DND-41 (cell line): ENCODE data around the gene KCND3.

Source experiments
- ATAC-seq: fragments of 200-7000 bp; cut with Tn5 transposase; 3 replicates; pipeline ENCODE4 v1.9.1; 2021; ENCODE audit warnings: low read depth; ENCODE audit not compliant: insufficient read depth
- DNase-seq: peaks from one replicate; pipeline ENCODE4 v3.0.0-alpha.2; 2020
- H2AFZ ChIP-seq: 2 replicates; pipeline ENCODE4 v1.6.0; 2012; ENCODE audit warnings: low read depth, low read length
- H3K27ac ChIP-seq: 2 replicates; pipeline ENCODE4 v1.5.1; 2012; ENCODE audit warnings: low read length, inconsistent platforms
- H3K27me3 ChIP-seq: fragments of 200-600 bp; sonication (generic); 2 replicates; pipeline ENCODE4 v1.6.0; 2012; ENCODE audit warnings: low read length, mild to moderate bottlenecking, inconsistent platforms; ENCODE audit not compliant: insufficient read depth, poor library complexity
- H3K36me3 ChIP-seq: 2 replicates; pipeline ENCODE4 v1.5.1; 2012; ENCODE audit warnings: low read length, inconsistent platforms; ENCODE audit not compliant: insufficient read depth
- H3K4me1 ChIP-seq: 2 replicates; pipeline ENCODE4 v1.5.1; 2012; ENCODE audit warnings: mild to moderate bottlenecking, low read length; ENCODE audit not compliant: insufficient read depth
- H3K4me2 ChIP-seq: 2 replicates; pipeline ENCODE4 v1.6.0; 2012; ENCODE audit warnings: mild to moderate bottlenecking, moderate library complexity, low read length, inconsistent platforms; ENCODE audit not compliant: insufficient read depth
- H3K4me3 ChIP-seq, 2 experiments: fragments of 200-600 bp in 1 of 2; shearing (Covaris generic) in 1 of 2; 2 replicates each; pipeline ENCODE4 v1.5.1; 2012 to 2016; ENCODE audit warnings: inconsistent platforms in 2 of 2, low read length in 2 of 2, mild to moderate bottlenecking in 2 of 2, low read depth in 1 of 2, moderate library complexity in 1 of 2
- H3K79me2 ChIP-seq: 2 replicates; pipeline ENCODE4 v1.6.0; 2012; ENCODE audit warnings: low read length, inconsistent platforms; ENCODE audit not compliant: insufficient read depth
- H3K9ac ChIP-seq: 2 replicates; pipeline ENCODE4 v1.6.0; 2012; ENCODE audit warnings: low read depth, mild to moderate bottlenecking, inconsistent platforms, low read length, moderate library complexity
- H3K9me3 ChIP-seq: 2 replicates; pipeline ENCODE4 v1.5.1; 2012; ENCODE audit warnings: low read length, moderate library complexity, mild to moderate bottlenecking, inconsistent platforms; ENCODE audit not compliant: insufficient read depth, severe bottlenecking
- H4K20me1 ChIP-seq: 2 replicates; pipeline ENCODE4 v1.6.0; 2012; ENCODE audit warnings: low read length; ENCODE audit not compliant: insufficient read depth
- EZH2 ChIP-seq: IDR thresholded peaks from 3 replicates; pipeline ENCODE4 v1.6.1; 2012; ENCODE audit warnings: borderline replicate concordance, low read depth, mild to moderate bottlenecking, moderate library complexity, low read length, inconsistent platforms; ENCODE audit not compliant: severe bottlenecking
- TF ChIP-seq, protein P1 (sequence below): IDR thresholded peaks from 2 replicates; pipeline ENCODE4 v1.5.1; 2012; ENCODE audit warnings: borderline replicate concordance, low read length, moderate library complexity, mild to moderate bottlenecking; ENCODE audit not compliant: poor library complexity, severe bottlenecking; ENCODE audit errors: extremely low read depth

The KCND3 gene

GRCh38 chr1:111789666-111790316 is 199.7 kb downstream of the KCND3 start:
- H4K20me1 ChIP-seq: no peaks in the 10 kb centered on the region
- DNase-seq (no peak), ATAC-seq (no peak)
- TF ChIP-seq EZH2: no peak
- TF ChIP-seq, protein P1, sequence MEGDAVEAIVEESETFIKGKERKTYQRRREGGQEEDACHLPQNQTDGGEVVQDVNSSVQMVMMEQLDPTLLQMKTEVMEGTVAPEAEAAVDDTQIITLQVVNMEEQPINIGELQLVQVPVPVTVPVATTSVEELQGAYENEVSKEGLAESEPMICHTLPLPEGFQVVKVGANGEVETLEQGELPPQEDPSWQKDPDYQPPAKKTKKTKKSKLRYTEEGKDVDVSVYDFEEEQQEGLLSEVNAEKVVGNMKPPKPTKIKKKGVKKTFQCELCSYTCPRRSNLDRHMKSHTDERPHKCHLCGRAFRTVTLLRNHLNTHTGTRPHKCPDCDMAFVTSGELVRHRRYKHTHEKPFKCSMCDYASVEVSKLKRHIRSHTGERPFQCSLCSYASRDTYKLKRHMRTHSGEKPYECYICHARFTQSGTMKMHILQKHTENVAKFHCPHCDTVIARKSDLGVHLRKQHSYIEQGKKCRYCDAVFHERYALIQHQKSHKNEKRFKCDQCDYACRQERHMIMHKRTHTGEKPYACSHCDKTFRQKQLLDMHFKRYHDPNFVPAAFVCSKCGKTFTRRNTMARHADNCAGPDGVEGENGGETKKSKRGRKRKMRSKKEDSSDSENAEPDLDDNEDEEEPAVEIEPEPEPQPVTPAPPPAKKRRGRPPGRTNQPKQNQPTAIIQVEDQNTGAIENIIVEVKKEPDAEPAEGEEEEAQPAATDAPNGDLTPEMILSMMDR: no peak
- H3K27me3 ChIP-seq: peaks cover 33% of the 10 kb centered on the region
- H3K27ac ChIP-seq: no peak overlapping the region
- H3K36me3 ChIP-seq: no peaks in the 10 kb centered on the region
- H2AFZ ChIP-seq: no peak overlapping the region
- H3K9ac ChIP-seq: no peak overlapping the region
- H3K4me1 ChIP-seq: no peaks in the 10 kb centered on the region
- no peaks in the 10 kb centered on the region for H3K79me2 ChIP-seq
- H3K4me2 ChIP-seq: no peak overlapping the region
- H3K9me3 ChIP-seq: no peaks in the 10 kb centered on the region
- no peak overlapping the region for H3K4me3 ChIP-seq

DNA sequence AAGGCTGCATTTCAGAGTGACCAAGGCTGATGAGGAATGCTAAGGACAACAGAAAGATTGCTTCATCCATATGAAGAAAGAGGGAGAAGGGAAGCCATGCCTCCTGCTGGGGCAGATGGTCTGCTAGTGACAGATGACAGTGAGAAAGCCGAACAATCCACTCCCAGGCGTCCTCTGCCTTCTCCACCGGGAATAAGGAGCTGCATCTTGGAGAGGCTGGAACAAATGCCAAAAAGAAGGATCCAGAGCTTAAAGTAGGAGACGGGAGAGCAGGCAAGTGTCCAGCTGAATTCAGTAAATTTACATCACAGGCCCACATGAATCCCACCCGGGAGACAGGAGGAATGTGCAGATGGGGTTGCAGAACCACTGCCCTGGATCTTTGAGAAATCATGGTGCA is 200.3 kb downstream of the KCND3 start:
- DNase-seq: no peak
- TF ChIP-seq EZH2: no peak
- TF ChIP-seq, protein P1: no peak
- Histone ChIP-seq H4K20me1 (no peaks in the 10 kb centered on the region), H3K9ac (no peak overlapping the region), H3K4me1 (no peaks in the 10 kb centered on the region), H3K79me2 (no peaks in the 10 kb centered on the region), H3K4me2 (no peak overlapping the region), H2AFZ (no peak overlapping the region), H3K27me3 (peaks cover 33% of the 10 kb centered on the region), H3K4me3 (no peak overlapping the region), H3K9me3 (no peaks in the 10 kb centered on the region), H3K27ac (no peak overlapping the region), H3K36me3 (no peaks in the 10 kb centered on the region)
- no peak for ATAC-seq

- no peak overlapping the region for H2AFZ ChIP-seq
- no peaks in the 10 kb centered on the region for H3K4me1 ChIP-seq
- no peaks in the 10 kb centered on the region for H3K79me2 ChIP-seq
- H3K4me2 ChIP-seq: no peak overlapping the region
- peaks cover 34% of the 10 kb centered on the region for H3K27me3 ChIP-seq
- H3K27ac ChIP-seq: no peak overlapping the region
- H3K4me3 ChIP-seq: no peak overlapping the region
- no peak for DNase-seq
- H3K9ac ChIP-seq: no peak overlapping the region
- no peak for ATAC-seq
- no peaks in the 10 kb centered on the region for H3K9me3 ChIP-seq
- H4K20me1 ChIP-seq: no peaks in the 10 kb centered on the region
- no peak for TF ChIP-seq EZH2
- TF ChIP-seq, protein P1: no peak
- H3K36me3 ChIP-seq: no peaks in the 10 kb centered on the region
Observed at GRCh38 chr1:111786669-111787207, 202.7 kb downstream of the KCND3 start.
